Erythroblast (primary cell): ENCODE results near the gene CACNG6.

Experiments
- DNase-seq, 2 experiments: peaks; one replicate each; lab custom pipeline; 2025; lab: John Stamatoyannopoulos, UW
- GATA1 ChIP-seq: IDR thresholded peaks from 2 replicates; pipeline ENCODE4 v1.6.1; 2011; ENCODE audit warnings: low read depth, mild to moderate bottlenecking, control low read depth, low read length, moderate library complexity
- POLR2A ChIP-seq: IDR thresholded peaks from 2 replicates; pipeline ENCODE4 v1.6.1; 2011; ENCODE audit warnings: mild to moderate bottlenecking, low read length

Gene CACNG6

DNA sequence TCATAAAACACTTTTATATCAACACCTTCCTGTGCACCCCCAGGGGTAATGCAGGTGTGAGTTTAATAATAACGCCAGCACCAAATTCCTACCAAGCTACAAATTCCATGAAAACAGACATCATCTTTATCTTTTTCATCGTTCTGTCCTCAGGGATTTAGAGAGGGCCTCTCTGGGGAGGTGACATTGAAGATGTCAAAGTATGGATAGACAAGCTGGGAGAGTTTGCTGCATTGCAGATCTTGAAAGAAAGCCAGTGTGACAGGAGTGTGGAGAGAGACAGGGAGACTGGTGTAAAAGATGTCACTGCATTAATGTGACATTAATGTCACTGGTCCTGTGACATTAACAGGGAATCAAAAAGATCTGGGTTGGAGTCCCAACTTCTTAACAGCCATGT is 10.1 kb downstream of the CACNG6 start:
- TF ChIP-seq POLR2A (no peak), GATA1 (no peak)
- DNase-seq, result no peak

DNA sequence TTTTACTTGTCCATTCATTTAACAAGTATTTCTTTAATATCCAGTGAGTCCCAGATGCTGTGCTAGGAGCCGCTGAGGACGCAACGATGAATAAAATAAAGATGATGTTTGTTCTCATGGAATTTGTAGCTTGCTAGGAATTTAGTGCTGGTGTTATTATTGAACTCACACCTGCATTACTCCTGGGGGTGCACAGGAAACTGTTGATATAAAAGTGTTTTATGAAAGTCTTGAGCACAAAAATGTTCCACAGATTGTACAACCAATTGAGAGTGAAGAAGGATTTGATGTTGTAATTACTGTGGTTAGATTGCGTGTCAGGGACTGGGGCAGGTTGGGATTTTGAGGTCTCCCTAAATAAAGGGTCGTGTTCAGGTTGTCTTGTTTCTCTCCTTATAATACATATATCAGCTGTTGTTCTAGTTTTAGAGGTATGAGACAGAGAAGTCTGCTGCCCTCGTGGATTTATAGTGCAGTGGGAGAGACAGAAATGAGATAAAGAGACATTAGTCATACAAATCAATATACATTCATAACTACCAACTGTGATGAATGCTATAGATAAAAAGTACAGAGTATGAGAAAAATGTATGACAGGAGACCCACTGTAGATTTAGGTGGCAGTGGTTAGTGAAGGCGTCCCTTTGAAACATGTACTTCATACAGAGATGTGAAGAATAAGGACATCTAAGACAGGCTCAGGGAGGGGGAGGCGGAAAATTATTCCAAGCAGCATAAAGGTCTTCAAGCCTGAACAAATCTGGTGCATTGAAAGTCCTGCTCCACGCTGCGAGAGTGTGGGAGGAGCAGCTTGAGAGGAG is 11.3 kb downstream of the CACNG6 start:
- TF ChIP-seq POLR2A, result no peak
- no peak for TF ChIP-seq GATA1
- DNase-seq, result no peak

DNA sequence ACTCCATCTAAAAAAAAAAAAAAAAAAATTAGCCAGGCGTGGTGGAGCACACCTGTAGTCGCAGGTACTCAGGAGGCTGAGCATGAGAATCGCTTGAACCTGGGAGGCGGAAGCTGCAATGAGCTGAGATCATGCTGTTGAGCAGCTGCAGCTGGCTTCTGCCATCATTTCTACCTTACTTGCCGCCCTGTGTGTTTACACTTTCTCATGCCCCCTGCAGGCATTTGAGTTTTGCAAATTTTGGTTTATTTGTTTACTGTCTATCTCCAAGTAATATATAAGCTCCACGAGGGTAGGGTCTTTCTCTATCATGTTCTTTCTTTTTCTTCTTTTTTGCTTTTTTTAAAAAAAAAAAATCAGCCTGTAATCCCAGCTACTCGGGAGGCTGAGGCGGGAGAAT is 18.0 kb downstream of the CACNG6 start:
- DNase-seq, result no peak
- TF ChIP-seq GATA1 (no peak), POLR2A (no peak)

GRCh38 chr19:54010474-54010873 is 19.0 kb downstream of the CACNG6 start:
- DNase-seq, result no peak
- TF ChIP-seq POLR2A, result no peak
- TF ChIP-seq GATA1, result no peak

DNA sequence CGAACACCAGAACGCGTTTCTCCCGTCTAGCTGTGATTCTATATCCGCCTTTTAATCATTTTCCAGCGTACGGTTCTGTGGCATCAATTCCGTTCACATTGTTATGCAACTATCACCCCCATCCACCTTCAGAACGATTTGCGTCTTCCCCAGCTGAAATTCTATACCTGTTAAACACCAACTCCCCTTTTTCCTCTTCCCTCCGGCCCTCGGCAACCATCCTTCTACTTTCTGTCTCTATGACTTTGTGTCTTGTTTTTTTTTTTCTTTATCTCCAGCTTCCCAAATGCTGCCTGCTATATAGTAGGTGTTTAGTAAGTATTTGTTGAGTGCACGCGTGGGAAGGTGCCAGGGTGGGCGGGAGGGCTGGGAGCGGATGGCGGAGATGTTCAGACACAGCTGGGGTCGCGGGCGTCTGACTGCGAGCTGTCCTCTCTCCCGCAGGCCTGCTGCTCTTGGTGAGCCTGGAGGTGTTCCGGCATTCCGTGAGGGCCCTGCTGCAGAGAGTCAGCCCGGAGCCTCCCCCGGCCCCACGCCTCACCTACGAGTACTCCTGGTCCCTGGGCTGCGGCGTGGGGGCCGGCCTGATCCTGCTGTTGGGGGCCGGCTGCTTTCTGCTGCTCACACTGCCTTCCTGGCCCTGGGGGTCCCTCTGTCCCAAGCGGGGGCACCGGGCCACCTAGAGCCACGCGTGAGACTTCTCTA is 20.2 kb downstream of the CACNG6 start:
- TF ChIP-seq GATA1 (no peak), POLR2A (no peak)
- no peak for DNase-seq

GRCh38 chr19:54013866-54014265 is 22.4 kb downstream of the CACNG6 start:
- TF ChIP-seq GATA1 (no peak), POLR2A (no peak)
- DNase-seq, result no peak

DNA sequence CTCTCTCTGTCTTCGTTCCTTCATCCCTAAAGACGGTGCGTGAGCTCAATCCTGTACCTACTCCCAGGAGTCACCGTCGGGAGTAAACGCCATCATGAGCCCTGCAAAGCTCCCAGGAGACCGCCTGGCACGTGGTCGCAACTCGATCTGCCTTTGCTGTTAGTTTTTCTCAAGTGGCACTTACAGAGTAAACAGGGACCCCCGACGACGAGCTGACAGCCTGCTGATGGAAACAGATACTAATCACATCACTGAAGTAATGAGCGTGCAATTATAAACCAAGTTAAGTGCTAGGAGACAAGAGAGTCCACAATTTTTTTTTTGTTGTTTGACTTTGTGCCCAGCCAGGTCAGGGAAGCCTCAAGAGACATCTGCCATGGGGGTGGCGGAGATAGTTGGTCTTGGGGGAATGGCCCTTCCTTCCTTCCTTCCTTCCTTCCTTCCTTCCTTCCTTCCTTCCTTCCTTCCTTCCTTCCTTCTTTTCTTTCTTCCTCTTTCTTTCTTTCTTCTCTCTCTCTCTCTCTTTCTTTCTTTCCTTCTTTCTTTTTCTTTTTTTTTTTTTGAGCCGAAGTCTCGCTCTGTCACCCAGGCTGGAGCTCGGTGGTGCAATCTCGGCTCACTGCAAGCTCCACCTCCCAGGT is 23.6 kb downstream of the CACNG6 start:
- DNase-seq, result no peak
- no peak for TF ChIP-seq POLR2A
- no peak for TF ChIP-seq GATA1

DNA sequence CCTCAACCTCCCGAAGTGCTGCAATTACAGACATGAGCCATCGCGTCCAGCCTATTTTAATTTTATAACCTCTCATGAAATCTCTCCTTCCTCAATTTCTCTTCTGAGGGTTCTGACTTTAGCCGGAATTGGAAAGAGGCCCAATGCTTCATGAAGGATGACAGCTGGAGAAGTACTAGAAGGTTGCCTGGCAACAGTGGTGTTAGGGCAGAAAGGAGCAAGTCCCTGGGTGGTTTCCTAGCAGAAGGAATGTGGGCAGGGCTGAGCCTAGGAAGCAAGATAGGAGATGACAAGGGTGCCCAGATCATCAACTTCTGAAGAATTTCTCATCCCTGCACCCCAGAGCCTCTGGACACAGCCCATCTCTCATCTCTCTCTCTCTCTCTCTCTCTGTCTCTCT is 25.8 kb downstream of the CACNG6 start:
- DNase-seq, result no peak

DNA sequence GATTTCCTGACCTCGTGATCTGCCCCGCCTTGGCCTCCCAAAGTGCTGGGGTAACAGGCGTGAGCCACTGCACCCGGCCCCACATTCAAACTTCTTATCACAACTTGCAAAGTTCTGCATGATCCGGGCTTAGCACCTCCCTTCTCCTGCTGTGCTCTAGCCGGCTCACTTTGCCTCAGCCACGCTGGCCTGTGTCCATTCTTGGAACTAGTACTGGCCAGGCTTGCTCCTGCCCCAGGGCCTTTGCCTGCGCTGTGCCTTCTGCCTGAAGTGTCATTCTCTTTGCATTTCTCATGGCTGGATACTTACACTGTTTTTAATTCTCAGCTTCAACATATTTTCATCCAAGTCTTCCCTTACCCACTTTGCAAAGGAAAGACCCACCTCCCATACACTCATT is 29.9 kb downstream of the CACNG6 start:
- TF ChIP-seq POLR2A (no peak), GATA1 (no peak)
- DNase-seq, result no peak

More for the DNA sequence above, 25.8 kb downstream of the CACNG6 start:
- TF ChIP-seq POLR2A (no peak), GATA1 (no peak)

GRCh38 chr19:54021932-54022331 is 30.5 kb downstream of the CACNG6 start:
- DNase-seq, result no peak
- TF ChIP-seq POLR2A, result no peak
- no peak for TF ChIP-seq GATA1

DNA sequence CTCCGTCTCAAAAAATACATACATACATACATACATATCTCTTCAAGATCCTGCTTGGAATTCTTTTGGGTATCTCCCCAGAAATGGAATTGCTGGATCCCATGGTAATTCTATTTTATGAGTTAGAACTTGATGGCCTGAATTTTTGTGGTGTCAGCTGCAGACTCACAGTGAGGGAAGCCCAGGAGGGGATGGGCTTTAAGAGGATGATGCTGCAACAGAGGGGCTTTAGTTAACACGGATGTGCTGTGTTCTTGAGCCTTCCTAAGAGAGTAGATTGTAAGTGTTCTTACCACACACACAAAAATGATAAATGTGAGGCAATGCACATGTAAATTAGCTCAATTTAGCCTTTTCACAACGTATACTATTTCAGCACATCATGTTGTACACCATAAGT is 31.8 kb downstream of the CACNG6 start:
- no peak for DNase-seq
- TF ChIP-seq GATA1 (no peak), POLR2A (no peak)

GRCh38 chr19:54024660-54025059 is 33.2 kb downstream of the CACNG6 start:
- no peak for DNase-seq
- TF ChIP-seq GATA1 (no peak), POLR2A (no peak)

GRCh38 chr19:54026656-54027055 is 35.2 kb downstream of the CACNG6 start:
- no peak for TF ChIP-seq GATA1
- TF ChIP-seq POLR2A, result no peak
- DNase-seq, result no peak

GRCh38 chr19:54029301-54029700 is 37.9 kb downstream of the CACNG6 start:
- TF ChIP-seq GATA1 (no peak), POLR2A (no peak)

More at GRCh38 chr19:54029301-54029700, 37.9 kb downstream of the CACNG6 start:
- DNase-seq, result no peak
